H1 (cell line): ENCODE results near the gene DHDDS. TPM values are rescaled to one million over a fixed set of nuclear protein-coding genes. Genes with fewer than 3 reads are reported as not detected.
A peak's percentile ranks its signal among the peaks of the same experiment; 100 is the strongest.

Experiments used
- CHD1 ChIP-seq: IDR thresholded peaks from 2 replicates; pipeline ENCODE4 v1.6.1; 2012; ENCODE audit warnings: low read depth, low read length, improper control_type of control experiment
- CHD2 ChIP-seq: IDR thresholded peaks from 2 replicates; pipeline ENCODE4 v1.6.1; 2012; ENCODE audit warnings: low read length, improper control_type of control experiment
- CREB1 ChIP-seq: IDR thresholded peaks from 2 replicates; pipeline ENCODE4 v1.6.1; 2012; ENCODE audit warnings: inconsistent platforms
- GTF2F1 ChIP-seq: IDR thresholded peaks from 2 replicates; pipeline ENCODE4 v1.6.1; 2012; ENCODE audit warnings: low read depth, low read length, improper control_type of control experiment, borderline replicate concordance
- HDAC6 ChIP-seq: IDR thresholded peaks from one replicate; pipeline ENCODE4 v1.7.1; 2012; ENCODE audit warnings: low read depth, mild to moderate bottlenecking, inconsistent platforms, low read length, moderate library complexity
- KDM1A ChIP-seq: fragments of 200-600, 300-600 bp; sonication (generic); IDR thresholded peaks from 2 replicates; pipeline ENCODE4 v1.7.1; 2016; ENCODE audit warnings: mild to moderate bottlenecking, low read length, borderline replicate concordance
- NRF1 ChIP-seq: IDR thresholded peaks from 2 replicates; pipeline ENCODE4 v1.6.1; 2011; ENCODE audit warnings: mild to moderate bottlenecking, low read depth, low read length, improper control_type of control experiment
- RBBP5 ChIP-seq: IDR thresholded peaks from 2 replicates; pipeline ENCODE4 v1.7.1; 2012; ENCODE audit warnings: low read depth, mild to moderate bottlenecking, inconsistent platforms, low read length, moderate library complexity, borderline replicate concordance
- TBP ChIP-seq: IDR thresholded peaks from 2 replicates; pipeline ENCODE4 v1.6.1; 2011; ENCODE audit warnings: low read depth, low read length, improper control_type of control experiment
- YY1 ChIP-seq: IDR thresholded peaks from 2 replicates; pipeline ENCODE4 v1.6.1; 2011; ENCODE audit warnings: low read depth, mild to moderate bottlenecking, low read length
- polyA plus RNA-seq, 7 experiments: library from polyadenylated mRNA; depleted of rRNA in 3 of 7; stranded (reverse) in 5 of 7; unstranded in 2 of 7; fragments of >200 nt in 5 of 7; fragments of 200-250 nt in 2 of 7; gene quantifications; 1 replicate in 5 of 7; 2 replicates in 1 of 7; 4 replicates in 1 of 7; pipeline versions ENCODE4 v1.2.1 to v1.2.3, GENCODE V29; 2011 to 2013; ENCODE audit warnings: missing spikeins in 2 of 7, mixed read lengths in 2 of 7
- total RNA-seq: library from RNA; stranded (reverse); fragmentation: NEBNext Ultra II Directional; extraction: Animal tissue kit (Norgen Biotek cat#: 25700); gene quantifications from 2 replicates; pipeline ENCODE4 v1.2.1, GENCODE V29; 2021
- TF ChIP-seq, protein P1 (sequence below): fragments of 300-600 bp; sonication (generic); IDR thresholded peaks from 2 replicates; pipeline ENCODE4 v1.7.1; 2012; ENCODE audit warnings: low read length, moderate library complexity, mild to moderate bottlenecking, inconsistent platforms; ENCODE audit not compliant: insufficient replicate concordance
- TF ChIP-seq, protein P2 (sequence below): IDR thresholded peaks from 2 replicates; pipeline ENCODE4 v1.6.1; 2011; ENCODE audit warnings: low read length, improper control_type of control experiment

The DHDDS gene
- total and polyA plus RNA-seq, 2 of the 8 experiments (the other 6 are each of a cell fraction or from before 2014, with no cell fraction given) = 28.3 to 44.6 TPM

DNA sequence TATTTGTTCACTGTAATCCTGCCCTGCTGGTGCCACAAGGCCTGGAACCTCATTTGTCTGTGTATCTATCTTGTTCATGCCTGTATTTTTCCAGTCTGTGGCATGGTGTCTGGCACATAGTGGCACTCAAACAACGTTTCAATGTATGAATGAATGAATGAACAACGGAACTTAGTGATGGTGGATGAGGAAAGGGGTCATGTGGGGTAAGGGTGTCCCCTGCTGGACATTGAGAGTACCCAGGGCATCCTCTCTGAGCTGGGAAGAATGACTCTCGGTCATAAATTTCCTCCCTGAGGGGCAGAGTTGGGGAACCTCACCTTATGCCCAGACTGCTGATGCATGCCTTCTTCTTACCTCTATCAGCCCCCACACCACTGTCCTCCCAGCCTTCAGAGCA is 40.7 kb upstream of the DHDDS start (continued):
- TF ChIP-seq TBP = no peak
- TF ChIP-seq, protein P1, sequence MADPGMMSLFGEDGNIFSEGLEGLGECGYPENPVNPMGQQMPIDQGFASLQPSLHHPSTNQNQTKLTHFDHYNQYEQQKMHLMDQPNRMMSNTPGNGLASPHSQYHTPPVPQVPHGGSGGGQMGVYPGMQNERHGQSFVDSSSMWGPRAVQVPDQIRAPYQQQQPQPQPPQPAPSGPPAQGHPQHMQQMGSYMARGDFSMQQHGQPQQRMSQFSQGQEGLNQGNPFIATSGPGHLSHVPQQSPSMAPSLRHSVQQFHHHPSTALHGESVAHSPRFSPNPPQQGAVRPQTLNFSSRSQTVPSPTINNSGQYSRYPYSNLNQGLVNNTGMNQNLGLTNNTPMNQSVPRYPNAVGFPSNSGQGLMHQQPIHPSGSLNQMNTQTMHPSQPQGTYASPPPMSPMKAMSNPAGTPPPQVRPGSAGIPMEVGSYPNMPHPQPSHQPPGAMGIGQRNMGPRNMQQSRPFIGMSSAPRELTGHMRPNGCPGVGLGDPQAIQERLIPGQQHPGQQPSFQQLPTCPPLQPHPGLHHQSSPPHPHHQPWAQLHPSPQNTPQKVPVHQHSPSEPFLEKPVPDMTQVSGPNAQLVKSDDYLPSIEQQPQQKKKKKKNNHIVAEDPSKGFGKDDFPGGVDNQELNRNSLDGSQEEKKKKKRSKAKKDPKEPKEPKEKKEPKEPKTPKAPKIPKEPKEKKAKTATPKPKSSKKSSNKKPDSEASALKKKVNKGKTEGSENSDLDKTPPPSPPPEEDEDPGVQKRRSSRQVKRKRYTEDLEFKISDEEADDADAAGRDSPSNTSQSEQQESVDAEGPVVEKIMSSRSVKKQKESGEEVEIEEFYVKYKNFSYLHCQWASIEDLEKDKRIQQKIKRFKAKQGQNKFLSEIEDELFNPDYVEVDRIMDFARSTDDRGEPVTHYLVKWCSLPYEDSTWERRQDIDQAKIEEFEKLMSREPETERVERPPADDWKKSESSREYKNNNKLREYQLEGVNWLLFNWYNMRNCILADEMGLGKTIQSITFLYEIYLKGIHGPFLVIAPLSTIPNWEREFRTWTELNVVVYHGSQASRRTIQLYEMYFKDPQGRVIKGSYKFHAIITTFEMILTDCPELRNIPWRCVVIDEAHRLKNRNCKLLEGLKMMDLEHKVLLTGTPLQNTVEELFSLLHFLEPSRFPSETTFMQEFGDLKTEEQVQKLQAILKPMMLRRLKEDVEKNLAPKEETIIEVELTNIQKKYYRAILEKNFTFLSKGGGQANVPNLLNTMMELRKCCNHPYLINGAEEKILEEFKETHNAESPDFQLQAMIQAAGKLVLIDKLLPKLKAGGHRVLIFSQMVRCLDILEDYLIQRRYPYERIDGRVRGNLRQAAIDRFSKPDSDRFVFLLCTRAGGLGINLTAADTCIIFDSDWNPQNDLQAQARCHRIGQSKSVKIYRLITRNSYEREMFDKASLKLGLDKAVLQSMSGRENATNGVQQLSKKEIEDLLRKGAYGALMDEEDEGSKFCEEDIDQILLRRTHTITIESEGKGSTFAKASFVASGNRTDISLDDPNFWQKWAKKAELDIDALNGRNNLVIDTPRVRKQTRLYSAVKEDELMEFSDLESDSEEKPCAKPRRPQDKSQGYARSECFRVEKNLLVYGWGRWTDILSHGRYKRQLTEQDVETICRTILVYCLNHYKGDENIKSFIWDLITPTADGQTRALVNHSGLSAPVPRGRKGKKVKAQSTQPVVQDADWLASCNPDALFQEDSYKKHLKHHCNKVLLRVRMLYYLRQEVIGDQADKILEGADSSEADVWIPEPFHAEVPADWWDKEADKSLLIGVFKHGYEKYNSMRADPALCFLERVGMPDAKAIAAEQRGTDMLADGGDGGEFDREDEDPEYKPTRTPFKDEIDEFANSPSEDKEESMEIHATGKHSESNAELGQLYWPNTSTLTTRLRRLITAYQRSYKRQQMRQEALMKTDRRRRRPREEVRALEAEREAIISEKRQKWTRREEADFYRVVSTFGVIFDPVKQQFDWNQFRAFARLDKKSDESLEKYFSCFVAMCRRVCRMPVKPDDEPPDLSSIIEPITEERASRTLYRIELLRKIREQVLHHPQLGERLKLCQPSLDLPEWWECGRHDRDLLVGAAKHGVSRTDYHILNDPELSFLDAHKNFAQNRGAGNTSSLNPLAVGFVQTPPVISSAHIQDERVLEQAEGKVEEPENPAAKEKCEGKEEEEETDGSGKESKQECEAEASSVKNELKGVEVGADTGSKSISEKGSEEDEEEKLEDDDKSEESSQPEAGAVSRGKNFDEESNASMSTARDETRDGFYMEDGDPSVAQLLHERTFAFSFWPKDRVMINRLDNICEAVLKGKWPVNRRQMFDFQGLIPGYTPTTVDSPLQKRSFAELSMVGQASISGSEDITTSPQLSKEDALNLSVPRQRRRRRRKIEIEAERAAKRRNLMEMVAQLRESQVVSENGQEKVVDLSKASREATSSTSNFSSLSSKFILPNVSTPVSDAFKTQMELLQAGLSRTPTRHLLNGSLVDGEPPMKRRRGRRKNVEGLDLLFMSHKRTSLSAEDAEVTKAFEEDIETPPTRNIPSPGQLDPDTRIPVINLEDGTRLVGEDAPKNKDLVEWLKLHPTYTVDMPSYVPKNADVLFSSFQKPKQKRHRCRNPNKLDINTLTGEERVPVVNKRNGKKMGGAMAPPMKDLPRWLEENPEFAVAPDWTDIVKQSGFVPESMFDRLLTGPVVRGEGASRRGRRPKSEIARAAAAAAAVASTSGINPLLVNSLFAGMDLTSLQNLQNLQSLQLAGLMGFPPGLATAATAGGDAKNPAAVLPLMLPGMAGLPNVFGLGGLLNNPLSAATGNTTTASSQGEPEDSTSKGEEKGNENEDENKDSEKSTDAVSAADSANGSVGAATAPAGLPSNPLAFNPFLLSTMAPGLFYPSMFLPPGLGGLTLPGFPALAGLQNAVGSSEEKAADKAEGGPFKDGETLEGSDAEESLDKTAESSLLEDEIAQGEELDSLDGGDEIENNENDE = no peak
- TF ChIP-seq KDM1A = no peak
- peak; percentile 53; the same call in 1 of the 2 replicates for TF ChIP-seq YY1
- no peak for TF ChIP-seq CREB1
- TF ChIP-seq HDAC6 = no peak
- no peak for TF ChIP-seq RBBP5
- no peak for TF ChIP-seq CHD2
- TF ChIP-seq, protein P2, sequence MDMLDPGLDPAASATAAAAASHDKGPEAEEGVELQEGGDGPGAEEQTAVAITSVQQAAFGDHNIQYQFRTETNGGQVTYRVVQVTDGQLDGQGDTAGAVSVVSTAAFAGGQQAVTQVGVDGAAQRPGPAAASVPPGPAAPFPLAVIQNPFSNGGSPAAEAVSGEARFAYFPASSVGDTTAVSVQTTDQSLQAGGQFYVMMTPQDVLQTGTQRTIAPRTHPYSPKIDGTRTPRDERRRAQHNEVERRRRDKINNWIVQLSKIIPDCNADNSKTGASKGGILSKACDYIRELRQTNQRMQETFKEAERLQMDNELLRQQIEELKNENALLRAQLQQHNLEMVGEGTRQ = no peak
- TF ChIP-seq CHD1 = no peak
- no peak for TF ChIP-seq NRF1
- TF ChIP-seq GTF2F1 = no peak
